ENCODE data around the gene OSBPL9.
A peak's percentile ranks its signal among the peaks of the same experiment; 100 is the strongest.

Gene OSBPL9, protein sequence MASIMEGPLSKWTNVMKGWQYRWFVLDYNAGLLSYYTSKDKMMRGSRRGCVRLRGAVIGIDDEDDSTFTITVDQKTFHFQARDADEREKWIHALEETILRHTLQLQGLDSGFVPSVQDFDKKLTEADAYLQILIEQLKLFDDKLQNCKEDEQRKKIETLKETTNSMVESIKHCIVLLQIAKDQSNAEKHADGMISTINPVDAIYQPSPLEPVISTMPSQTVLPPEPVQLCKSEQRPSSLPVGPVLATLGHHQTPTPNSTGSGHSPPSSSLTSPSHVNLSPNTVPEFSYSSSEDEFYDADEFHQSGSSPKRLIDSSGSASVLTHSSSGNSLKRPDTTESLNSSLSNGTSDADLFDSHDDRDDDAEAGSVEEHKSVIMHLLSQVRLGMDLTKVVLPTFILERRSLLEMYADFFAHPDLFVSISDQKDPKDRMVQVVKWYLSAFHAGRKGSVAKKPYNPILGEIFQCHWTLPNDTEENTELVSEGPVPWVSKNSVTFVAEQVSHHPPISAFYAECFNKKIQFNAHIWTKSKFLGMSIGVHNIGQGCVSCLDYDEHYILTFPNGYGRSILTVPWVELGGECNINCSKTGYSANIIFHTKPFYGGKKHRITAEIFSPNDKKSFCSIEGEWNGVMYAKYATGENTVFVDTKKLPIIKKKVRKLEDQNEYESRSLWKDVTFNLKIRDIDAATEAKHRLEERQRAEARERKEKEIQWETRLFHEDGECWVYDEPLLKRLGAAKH

DNA sequence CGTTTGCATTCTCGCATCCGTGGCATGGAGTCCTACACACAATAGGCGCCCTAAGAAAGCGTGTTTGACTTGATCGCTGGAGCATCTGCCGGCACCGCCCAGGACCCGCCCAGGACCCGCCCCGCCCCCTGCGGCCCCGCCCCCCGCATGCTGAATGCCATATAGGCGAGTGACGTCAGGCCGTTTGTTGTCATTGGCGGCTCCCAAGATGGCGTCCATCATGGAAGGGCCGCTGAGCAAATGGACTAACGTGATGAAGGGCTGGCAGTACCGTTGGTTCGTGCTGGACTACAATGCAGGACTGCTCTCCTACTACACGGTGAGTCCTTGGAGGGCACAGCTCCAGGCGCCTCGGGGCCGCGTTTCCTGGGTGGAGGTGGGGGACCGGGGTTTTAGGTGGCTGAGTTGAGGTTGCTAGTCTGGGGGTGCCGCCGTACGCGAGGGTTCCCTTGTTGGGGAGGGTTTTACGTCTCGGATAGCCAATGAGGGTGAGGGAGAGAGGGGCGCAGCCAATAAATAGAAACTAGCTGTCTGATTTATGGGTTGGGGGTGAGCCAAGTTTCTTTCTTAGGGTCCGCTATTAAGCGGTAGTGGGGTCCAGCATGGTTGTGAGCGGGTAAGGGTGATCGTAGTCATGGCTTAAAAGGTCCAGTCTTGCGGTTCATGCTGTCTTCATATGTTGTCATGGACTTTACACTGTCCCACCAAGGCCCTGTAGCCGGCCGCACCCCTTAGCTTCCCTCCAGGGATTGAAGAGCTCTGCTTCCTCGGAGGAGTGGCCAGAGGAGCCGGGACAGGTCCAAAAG lies at the start of gene OSBPL9:
TSS of gene OSBPL9 (plus strand) at position 190 of the 806 bp plus-strand sequence. CDS start at position 209, 19 bp downstream.
- peak within 1 kb of the TSS; percentile 67 for H3K27ac ChIP-seq
- TF ChIP-seq, protein P1, sequence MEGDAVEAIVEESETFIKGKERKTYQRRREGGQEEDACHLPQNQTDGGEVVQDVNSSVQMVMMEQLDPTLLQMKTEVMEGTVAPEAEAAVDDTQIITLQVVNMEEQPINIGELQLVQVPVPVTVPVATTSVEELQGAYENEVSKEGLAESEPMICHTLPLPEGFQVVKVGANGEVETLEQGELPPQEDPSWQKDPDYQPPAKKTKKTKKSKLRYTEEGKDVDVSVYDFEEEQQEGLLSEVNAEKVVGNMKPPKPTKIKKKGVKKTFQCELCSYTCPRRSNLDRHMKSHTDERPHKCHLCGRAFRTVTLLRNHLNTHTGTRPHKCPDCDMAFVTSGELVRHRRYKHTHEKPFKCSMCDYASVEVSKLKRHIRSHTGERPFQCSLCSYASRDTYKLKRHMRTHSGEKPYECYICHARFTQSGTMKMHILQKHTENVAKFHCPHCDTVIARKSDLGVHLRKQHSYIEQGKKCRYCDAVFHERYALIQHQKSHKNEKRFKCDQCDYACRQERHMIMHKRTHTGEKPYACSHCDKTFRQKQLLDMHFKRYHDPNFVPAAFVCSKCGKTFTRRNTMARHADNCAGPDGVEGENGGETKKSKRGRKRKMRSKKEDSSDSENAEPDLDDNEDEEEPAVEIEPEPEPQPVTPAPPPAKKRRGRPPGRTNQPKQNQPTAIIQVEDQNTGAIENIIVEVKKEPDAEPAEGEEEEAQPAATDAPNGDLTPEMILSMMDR (conservative IDR thresholded peaks at IDR 0.05) = no peak

DNA sequence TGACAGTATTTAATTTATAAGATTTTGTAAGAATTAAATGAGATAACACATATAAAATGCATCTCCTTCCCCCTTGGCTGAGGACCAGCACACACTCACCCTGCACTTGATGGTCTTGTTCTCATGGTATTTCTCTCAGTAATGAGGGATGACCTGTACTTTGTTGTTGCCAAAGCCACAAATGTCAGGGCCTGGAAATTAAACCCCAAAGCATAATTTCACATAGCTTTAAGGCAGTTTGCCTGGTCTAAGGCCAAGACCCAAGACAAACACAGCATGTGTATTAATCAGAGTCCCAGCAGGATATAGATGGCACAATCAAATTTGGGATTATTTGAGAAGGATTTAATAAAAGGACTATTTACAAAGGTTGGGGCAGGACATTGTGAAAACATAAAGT lies 49.2 kb upstream of the OSBPL9 start:
- TF ChIP-seq, protein P1 (conservative IDR thresholded peaks at IDR 0.05) = no peak
- peak overlapping the region; percentile 59 for H3K27ac ChIP-seq

DNA sequence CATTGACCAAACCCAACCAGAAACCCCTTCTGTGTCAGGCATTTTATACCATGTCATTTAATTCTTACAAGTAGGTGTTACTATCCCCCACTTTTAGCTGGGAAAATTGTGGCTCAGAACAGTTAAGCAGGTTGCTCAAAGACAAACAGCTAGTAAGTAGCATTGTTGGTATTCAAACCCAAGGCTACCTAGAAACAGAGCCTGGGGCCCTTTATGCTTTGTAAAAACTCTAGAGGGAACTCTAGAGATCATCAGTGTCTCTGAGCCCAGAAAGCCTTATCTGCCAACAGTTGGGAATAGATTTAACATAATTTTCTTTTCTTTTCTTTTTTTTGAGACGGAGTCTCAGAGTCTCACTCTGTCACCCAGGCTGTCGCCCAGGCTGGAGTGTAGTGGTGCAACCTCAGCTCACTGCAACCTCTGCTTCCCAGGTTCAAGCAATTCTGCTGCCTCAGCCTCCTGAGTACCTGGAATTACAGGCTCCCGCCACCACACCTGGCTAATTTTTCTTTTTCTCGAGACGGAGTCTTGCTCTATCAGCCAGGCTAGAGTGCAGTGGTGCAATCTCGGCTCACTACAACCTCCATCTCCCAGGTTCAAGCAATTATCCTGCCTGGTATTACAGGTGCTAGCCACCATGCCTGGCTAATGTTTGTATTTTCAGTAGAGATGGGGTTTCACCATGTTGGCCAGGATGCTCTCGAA lies 48.5 kb upstream of the OSBPL9 start:
- TF ChIP-seq, protein P1 (conservative IDR thresholded peaks at IDR 0.05) = no peak
- H3K27ac ChIP-seq = peak overlapping the region; percentile 59

DNA sequence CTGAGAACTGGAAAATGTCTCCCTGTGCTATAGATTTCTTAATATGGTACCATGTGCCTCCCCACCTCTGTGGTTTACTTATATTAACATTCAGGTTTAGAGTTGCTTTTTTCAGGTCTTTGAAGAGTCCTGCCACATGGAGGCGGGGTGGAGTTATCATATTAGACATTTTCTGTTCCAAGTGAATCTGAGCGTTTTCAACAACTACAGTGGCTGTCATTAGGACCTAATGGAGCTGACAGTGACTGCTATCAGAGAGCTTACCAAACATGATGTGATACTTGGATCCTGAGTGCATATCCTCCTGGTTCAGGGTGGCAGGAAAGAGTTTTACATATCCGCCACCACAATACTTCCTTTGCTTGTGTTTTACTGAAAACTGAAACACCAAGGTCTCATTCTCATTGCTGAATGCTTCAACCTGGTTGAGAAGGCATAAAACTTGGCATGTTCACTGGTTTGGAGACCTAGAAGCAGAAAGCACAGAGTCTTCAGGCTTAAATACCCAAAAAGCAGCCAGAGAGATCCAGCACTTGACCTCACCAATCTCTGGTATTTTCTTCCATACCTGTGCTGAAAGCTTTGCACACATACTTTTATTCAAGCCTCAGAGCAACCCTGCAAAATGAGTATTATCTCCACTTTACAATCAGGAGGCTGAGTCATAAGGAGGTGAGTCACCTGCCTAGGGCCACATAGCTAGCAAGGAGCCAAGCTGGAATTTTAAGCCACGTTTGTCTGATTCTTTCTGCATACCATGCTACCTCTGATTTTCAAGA lies 47.4 kb upstream of the OSBPL9 start:
- H3K27ac ChIP-seq = no peak overlapping the region
- TF ChIP-seq, protein P1 (conservative IDR thresholded peaks at IDR 0.05) = peak; percentile 37

DNA sequence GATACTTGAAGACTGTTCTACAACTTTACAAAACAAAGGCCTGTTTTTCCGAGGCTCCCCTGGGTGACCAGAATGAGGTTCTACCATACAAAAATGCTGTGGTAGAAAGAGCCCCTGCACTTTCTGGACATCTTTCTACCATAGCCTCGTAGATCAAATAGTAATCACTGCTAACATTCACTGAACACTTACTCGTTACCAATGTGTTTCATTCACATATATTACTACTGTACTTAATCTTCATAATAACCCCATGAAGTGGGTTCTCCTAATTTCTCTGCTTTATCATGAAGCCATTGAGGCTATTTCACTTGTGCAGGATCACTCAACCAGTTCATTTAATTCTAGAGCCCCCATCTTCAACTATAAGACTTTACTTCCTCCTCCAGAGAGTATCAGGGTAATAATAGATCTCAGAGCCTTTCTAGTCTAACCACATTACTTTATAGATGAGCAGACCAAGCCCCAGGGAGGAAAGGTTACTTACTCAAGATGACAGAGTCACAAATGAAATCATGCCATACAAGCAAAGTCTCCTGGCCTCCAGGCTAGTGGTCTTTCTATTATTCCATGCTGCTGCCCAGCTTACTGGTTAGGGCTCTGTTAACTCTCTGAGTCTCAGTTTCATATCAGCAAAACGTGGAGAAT lies 46.7 kb upstream of the OSBPL9 start:
- TF ChIP-seq, protein P1 (conservative IDR thresholded peaks at IDR 0.05) = no peak
- no peak overlapping the region for H3K27ac ChIP-seq

DNA sequence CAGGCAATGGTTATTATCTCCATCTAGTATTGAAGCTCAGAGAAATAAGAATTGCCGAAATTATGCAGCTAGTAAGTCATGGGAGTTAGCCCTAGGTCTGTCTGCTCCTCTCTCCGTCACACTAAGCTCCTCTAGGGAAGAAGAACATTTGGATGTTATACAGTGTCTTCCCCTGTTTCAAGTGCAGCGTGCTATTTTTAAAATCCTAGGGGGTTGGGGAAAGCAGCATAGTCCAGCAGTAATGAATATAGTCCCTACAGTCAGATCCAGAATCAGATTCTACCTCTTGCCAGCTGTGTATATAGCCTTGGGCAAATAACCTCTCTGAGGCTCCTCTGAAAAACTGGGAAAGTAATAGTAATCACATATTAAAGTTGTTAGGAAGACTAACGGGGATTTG lies 44.5 kb upstream of the OSBPL9 start:
- TF ChIP-seq, protein P1 (conservative IDR thresholded peaks at IDR 0.05) = no peak
- H3K27ac ChIP-seq = no peak overlapping the region
